Keratinocyte (primary cell): ENCODE measurements around the gene HIP1R. TPM values are rescaled to one million over a fixed set of nuclear protein-coding genes. Genes with fewer than 3 reads are reported as not detected.

Experiments
- DNase-seq: peaks from one replicate; pipeline ENCODE4 v3.0.0-alpha.2; 2011; ENCODE audit warnings: low read depth, missing footprints, low spot score
- FAIRE-seq: peaks from 2 replicates; lab custom pipeline; 2011; peaks lifted over from hg19 to GRCh38; lab: Jason Lieb, UNC
- H2AFZ ChIP-seq: 2 replicates; pipeline ENCODE4 v1.6.0; 2012; ENCODE audit warnings: low read length, control low read depth, inconsistent platforms; ENCODE audit not compliant: control insufficient read depth
- H3K27ac ChIP-seq: 2 replicates; pipeline ENCODE4 v1.5.1; 2011; ENCODE audit warnings: low read length; ENCODE audit not compliant: control insufficient read depth, insufficient read depth
- H3K27me3 ChIP-seq: 3 replicates; pipeline ENCODE4 v1.6.0; 2011; ENCODE audit warnings: low read length; ENCODE audit not compliant: control insufficient read depth, insufficient read depth; ENCODE audit errors: extremely low read depth
- H3K36me3 ChIP-seq, 2 experiments: 2 replicates in 1 of 2; 3 replicates in 1 of 2; pipeline ENCODE4 v1.5.1; 2011; ENCODE audit warnings: low read length in 2 of 2, mild to moderate bottlenecking in 1 of 2; ENCODE audit not compliant: control insufficient read depth in 2 of 2, insufficient read depth in 2 of 2; ENCODE audit errors: extremely low read depth in 1 of 2
- H3K4me1 ChIP-seq: 3 replicates; pipeline ENCODE4 v1.5.1; 2011; ENCODE audit warnings: low read length; ENCODE audit not compliant: control insufficient read depth, insufficient read depth; ENCODE audit errors: extremely low read depth
- H3K4me2 ChIP-seq: 3 replicates; pipeline ENCODE4 v1.6.0; 2011; ENCODE audit warnings: low read depth, low read length; ENCODE audit not compliant: control insufficient read depth, insufficient read depth; ENCODE audit errors: extremely low read depth
- H3K4me3 ChIP-seq, 3 experiments: fragments of 200-600 bp in 1 of 3; sonication (generic) in 1 of 3; 2 replicates in 2 of 3; 3 replicates in 1 of 3; pipeline ENCODE4 v1.5.1; 2011 to 2016; ENCODE audit warnings: low read length in 3 of 3, mild to moderate bottlenecking in 3 of 3, control low read depth in 2 of 3, inconsistent platforms in 1 of 3, low read depth in 1 of 3, mixed read lengths in 1 of 3, mixed run types in 1 of 3, moderate library complexity in 1 of 3; ENCODE audit not compliant: control insufficient read depth in 2 of 3, insufficient read depth in 2 of 3; ENCODE audit errors: extremely low read depth in 1 of 3
- H3K79me2 ChIP-seq: 2 replicates; pipeline ENCODE4 v1.6.0; 2012; ENCODE audit warnings: low read length; ENCODE audit not compliant: control insufficient read depth, insufficient read depth
- H3K9ac ChIP-seq: 3 replicates; pipeline ENCODE4 v1.6.0; 2011; ENCODE audit warnings: low read length; ENCODE audit not compliant: control insufficient read depth, insufficient read depth; ENCODE audit errors: extremely low read depth
- H3K9me1 ChIP-seq: 3 replicates; pipeline ENCODE4 v1.6.0; 2011; ENCODE audit warnings: low read length; ENCODE audit not compliant: control insufficient read depth, insufficient read depth; ENCODE audit errors: extremely low read depth
- H3K9me3 ChIP-seq: 2 replicates; pipeline ENCODE4 v1.5.1; 2012; ENCODE audit warnings: low read depth, low read length; ENCODE audit not compliant: control insufficient read depth
- H4K20me1 ChIP-seq: 3 replicates; pipeline ENCODE4 v1.6.0; 2011; ENCODE audit warnings: low read length; ENCODE audit not compliant: control insufficient read depth, insufficient read depth; ENCODE audit errors: extremely low read depth
- CTCF ChIP-seq, 3 experiments: IDR thresholded peaks in 1 of 3; conservative IDR thresholded peaks in 1 of 3; optimal IDR thresholded peaks in 1 of 3; 2 replicates in 2 of 3; 3 replicates in 1 of 3; pipeline versions ENCODE3 to v1.5.1; 2011; ENCODE audit warnings: low read length in 3 of 3, mild to moderate bottlenecking in 3 of 3, moderate library complexity in 2 of 3, control low read depth in 1 of 3, inconsistent platforms in 1 of 3; ENCODE audit not compliant: insufficient read depth in 2 of 3; ENCODE audit errors: extremely low read depth in 1 of 3
- EZH2 ChIP-seq: IDR thresholded peaks from one replicate; pipeline ENCODE4 v1.6.1; 2012; ENCODE audit warnings: inconsistent platforms, mild to moderate bottlenecking, low read length, moderate library complexity
- dilution Hi-C: fragments of 300-500 bp; cut with MboI; formaldehyde crosslinking; loops from one replicate; pipeline ENCODE4 v1.7.0; 2020; ENCODE audit warnings: low sequenced_read_pairs; ENCODE audit not compliant: extremely low pct_ligation_motif_present
- polyA plus RNA-seq, 5 experiments: library from polyadenylated mRNA; depleted of rRNA in 3 of 5; stranded (reverse) in 3 of 5; stranded (forward) in 1 of 5; unstranded in 1 of 5; fragments of >200 nt; gene quantifications; 1 replicate in 1 of 5; 2 replicates in 3 of 5; 3 replicates in 1 of 5; pipeline versions ENCODE4 v1.2.1 to v1.2.3, GENCODE V29; 2011 to 2012; ENCODE audit warnings: missing spikeins in 2 of 5, low read depth in 1 of 5, low replicate concordance in 1 of 5

Gene HIP1R
- polyA plus RNA-seq, 1 donor (not counting 4 experiments of a cell fraction or from before 2014, with no cell fraction given), result 23.0 TPM

- peaks cover 1% of the 10 kb centered on the region for H3K79me2 ChIP-seq
- peaks cover 23 to 34% of the 10 kb centered on the region in 2 experiments for H3K36me3 ChIP-seq
- dilution Hi-C loops, result no loop called here
Observed at GRCh38 chr12:122859303-122860039, 24.2 kb downstream of the HIP1R start.

GRCh38 chr12:122860040-122860853 lies 25.0 kb downstream of the HIP1R start:
- TF ChIP-seq EZH2 (no peak), CTCF (optimal IDR thresholded peaks at IDR 0.05 in 1 of 3, IDR thresholded peaks at IDR 0.05 in 1 of 3, conservative IDR thresholded peaks at IDR 0.05 in 1 of 3; ENCODE audit: extremely low read depth in 1 of 3, insufficient read depth in 2 of 3, low read length in 3 of 3) (peak in 2 of 3 experiments; percentile 75 to 86)
- Histone ChIP-seq H4K20me1 (no peaks in the 10 kb centered on the region), H3K27me3 (no peaks in the 10 kb centered on the region), H3K4me1 (peaks cover 13% of the 10 kb centered on the region), H3K9me3 (no peaks in the 10 kb centered on the region), H3K9ac (no peak overlapping the region), H3K36me3 (peaks cover 24 to 29% of the 10 kb centered on the region in 2 experiments), H2AFZ (no peak overlapping the region), H3K79me2 (peaks cover 2% of the 10 kb centered on the region), H3K4me3 (no peak overlapping the region), H3K27ac (peak overlapping the region; percentile 8), H3K4me2 (no peak overlapping the region), H3K9me1 (no peaks in the 10 kb centered on the region)
- peak; percentile 43 for FAIRE-seq
- dilution Hi-C loops, result no loop called here
- DNase-seq, result no peak

More at GRCh38 chr12:122859303-122860039, 24.2 kb downstream of the HIP1R start:
- H3K27ac ChIP-seq, result no peak overlapping the region
- DNase-seq (no peak), FAIRE-seq (no peak)
- H3K9me1 ChIP-seq, result no peaks in the 10 kb centered on the region
- no peaks in the 10 kb centered on the region for H4K20me1 ChIP-seq
- no peak overlapping the region for H2AFZ ChIP-seq
- no peaks in the 10 kb centered on the region for H3K9me3 ChIP-seq
- H3K4me3 ChIP-seq, result no peak overlapping the region
- no peaks in the 10 kb centered on the region for H3K27me3 ChIP-seq
- H3K9ac ChIP-seq, result no peak overlapping the region
- TF ChIP-seq EZH2 (no peak), CTCF (optimal IDR thresholded peaks at IDR 0.05 in 1 of 3, IDR thresholded peaks at IDR 0.05 in 1 of 3, conservative IDR thresholded peaks at IDR 0.05 in 1 of 3; ENCODE audit: extremely low read depth in 1 of 3, insufficient read depth in 2 of 3, low read length in 3 of 3) (no peak)
- H3K4me2 ChIP-seq, result no peak overlapping the region
- H3K4me1 ChIP-seq, result peaks cover 13% of the 10 kb centered on the region
